ENCODE measurements around the gene GZMM.

DNA sequence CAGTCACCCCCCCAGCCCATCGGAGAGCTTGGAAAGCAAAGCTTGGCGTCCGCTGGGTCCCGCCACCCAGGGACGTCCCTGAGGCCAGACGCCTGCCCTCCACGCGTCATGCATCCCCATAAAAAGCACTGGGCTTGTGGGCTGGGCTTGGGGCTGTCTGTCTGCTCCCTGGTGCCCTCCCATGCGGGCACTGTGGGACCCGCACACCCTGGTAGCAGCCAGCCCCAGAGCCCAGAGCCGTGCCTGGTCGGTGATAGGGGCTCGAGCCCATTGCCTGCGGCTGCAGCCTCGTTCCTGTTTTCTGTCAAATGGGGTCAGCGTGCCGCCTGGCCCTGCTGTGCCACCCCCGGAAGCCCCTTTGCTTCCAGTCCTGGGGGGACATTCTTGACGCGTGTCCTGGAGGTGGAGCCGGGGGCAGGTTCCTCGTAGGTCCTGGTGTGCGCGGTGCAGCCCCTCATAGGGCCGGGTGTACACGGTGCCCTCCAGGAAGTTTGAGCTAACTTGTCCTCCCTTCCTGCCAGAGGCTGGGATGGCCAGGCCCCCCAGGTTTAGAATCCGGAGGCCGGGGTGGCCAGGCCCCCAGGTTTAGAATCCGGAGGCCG is 4.3 kb upstream of the GZMM start:
- TF ChIP-seq GATA2 (IDR thresholded peaks at IDR 0.05; ENCODE audit: low read depth, low read length) = no peak
- TF ChIP-seq GATA3 (IDR thresholded peaks at IDR 0.05; ENCODE audit: low read depth, low read length) = no peak
